OCI-M2 (cell line): Measurements from ENCODE around the gene SAMD4A.

Source experiments
- DNase-seq: peaks from one replicate; lab custom pipeline; 2025; ENCODE audit not compliant: unreplicated experiment; lab: John Stamatoyannopoulos, UW

SAMD4A gene

DNA sequence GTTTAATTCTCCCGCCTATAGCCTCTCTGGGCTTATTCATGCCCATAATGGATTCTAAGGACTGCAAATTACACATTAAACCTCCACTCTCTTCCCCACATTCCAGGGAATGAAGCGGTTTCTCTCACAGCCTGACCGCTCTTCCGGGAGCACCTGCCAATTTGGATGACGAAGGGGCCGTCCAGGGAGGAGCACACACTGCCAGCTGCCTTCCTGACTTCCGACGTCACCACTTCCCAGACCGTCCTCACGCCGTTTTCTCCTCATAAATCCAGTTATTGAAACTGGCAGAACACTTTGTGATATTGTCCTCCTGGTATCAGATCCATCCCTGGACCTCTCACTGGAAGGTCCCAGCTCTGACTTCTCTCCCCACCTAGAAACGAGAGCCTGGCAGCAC lies 248.1 kb downstream of the SAMD4A start:
- no peak for DNase-seq

DNA sequence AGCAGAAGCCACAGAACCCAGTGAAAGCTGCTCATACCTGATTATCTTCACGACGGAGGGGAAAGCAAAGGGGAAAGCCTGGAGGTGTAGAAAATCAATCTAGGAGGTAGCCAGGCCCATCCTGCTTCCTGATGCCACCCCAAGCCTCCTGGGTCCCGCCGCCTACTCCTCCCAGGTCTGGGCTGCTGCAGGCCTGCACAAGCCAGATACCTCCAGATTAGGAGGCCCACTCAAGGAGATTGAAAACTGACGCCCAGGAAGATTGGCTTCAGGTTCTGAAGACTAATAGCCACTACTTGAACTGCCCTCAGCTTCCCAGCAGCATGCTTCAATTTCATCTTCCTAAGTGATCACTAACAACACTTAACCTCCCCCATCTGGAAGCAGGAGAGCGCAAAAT lies 248.6 kb downstream of the SAMD4A start:
- DNase-seq, result no peak

DNA sequence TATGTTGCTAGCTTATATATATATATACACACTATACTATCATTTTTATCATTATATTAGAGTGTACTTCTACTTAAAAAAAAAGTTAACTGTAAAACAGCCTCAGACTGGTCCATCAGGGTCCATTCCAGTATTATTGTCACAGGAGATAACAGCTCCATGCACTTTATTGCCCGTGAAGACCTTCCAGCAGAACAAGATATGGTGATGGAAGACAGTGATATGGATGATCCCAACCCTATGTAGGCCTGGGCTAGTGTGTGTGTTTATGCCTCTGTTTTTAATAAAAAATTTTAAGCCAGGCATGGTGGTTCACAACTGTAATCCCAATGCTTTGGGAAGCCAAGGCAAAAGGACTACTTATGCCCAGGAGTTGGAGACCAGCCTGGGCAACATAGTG lies 249.5 kb downstream of the SAMD4A start:
- no peak for DNase-seq

DNA sequence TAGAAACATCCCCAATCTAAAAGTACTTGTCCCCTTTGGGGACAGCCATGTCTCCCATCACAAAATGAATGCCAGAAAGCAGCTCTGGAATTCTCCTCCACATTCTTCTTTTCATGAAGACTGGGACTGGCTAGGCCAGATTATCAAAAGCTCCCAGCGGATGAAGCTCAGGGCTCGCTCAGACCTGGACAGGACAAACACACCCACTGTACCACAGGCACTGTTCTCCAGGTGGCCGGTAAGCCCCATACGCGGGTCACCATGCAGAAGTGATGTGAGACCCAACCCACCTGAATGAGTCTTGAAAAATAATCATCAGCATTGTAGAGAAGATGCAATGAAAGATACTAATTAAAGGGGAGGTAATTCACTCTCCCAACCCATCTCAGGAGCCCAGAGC lies 250.6 kb downstream of the SAMD4A start:
- DNase-seq, result no peak

DNA sequence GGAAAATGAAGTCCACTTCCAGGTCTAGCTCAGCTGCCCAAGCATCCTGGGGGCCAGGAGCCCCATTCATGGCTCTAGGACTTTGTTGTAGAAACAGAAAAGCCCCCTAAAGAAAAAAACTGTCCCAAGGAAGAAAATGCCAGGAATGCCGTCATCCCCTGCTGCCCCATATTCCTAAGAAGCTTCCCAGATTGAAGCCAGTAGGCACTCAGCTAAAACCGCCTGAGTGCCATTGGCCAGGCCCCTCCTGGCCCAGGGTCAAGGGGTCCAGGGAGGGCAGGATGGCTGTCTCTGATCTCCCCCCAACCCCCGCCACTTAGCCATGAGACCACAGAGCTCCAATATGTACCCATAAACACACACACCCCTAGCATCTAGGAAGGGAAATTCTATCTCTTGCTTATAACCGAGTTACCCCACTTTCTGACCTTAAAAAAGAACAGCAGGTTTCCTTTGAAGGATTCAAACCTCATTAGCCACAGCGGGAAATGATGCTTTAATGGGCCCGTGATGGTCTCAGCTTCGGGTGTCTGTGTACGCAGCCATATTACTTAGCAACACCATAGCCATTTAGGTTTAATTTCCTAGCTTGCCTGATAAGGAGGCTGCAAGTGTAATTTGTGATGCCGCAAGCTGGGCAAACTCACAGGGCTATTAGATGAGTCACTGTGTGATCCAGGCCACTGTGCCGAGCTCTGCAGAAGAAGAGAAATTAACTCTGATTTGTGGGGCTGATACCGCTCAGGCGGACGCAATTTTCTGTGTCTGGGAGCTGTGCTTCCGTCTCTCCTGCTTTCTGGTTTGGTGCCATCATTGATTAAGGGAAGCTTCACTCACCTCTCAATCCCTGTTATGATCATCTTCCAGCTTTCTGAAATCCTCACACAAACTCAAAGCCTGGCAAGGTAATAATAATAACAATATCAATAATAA lies 251.5 kb downstream of the SAMD4A start:
- no peak for DNase-seq

DNA sequence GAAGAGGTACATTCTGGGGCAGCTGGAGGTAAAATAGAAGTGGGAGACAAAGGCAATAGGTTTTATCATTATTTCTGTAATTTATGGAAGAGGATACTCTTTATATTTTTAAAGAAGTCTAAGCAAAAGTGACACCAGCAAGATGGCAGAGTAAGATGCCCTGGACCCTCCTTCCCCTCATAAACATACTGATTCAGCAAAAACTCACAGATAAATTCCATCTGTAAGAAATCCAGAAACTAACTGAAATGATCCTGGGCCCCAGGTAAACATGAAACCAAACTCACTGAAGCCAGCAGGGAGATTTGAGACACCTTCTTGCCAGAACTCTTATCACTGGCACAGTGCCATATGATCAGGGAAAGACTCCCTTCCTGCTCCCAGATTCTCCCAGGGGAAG lies 255.8 kb downstream of the SAMD4A start:
- no peak for DNase-seq

DNA sequence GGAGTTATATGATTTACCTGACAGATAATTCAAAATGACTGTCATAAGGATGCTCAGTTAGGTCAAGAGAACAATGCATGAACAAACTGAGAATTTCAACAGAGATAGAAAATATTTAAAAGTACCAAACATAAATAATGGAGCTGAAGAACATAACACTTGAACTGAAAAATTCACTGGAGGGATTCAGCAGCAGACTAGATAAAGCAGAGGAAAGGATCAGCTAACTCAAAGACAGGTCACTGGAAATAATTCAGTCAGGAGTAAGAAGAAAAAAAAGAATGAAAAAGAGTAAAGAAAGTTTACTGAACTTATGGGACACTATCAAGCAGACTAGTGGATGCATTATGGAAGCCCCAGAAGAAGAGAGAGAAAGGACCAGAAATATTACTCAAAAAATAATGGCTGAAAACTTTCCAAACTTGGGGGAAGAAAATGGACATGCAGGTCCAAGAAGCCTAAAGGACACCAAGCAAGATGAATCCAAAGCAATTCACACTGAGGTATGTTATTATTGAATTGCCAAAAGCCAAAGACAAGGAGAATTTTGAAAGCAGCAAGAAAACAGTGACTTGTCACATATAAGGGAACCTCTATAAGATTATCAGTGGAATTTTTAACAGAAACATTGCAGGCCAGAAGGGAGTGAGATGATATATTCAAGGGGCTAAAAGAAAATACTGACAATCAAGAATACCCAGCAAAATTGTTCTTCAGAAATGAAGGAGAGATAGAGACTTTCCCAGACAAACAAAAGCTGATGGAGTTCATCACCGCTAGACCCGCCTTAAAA lies 257.0 kb downstream of the SAMD4A start:
- no peak for DNase-seq

DNA sequence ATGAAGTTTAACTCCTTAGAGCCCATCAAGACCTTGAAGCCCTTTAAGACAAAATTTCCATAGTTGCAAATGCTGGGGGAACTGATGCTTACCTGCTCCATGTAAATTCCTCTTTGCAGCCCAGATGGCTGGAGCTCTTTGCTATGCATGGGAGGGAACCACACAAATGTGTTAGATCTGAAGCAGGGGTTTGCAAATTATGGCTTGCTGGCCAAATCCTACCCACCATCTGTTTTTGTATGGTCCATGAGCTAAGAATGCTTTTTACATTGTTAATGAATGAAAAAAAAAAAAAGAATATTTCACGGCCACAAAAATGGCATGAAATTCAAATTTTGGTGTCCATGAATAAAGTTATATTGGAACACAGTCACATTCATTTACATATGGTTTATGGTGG lies 261.1 kb downstream of the SAMD4A start:
- DNase-seq, result no peak

DNA sequence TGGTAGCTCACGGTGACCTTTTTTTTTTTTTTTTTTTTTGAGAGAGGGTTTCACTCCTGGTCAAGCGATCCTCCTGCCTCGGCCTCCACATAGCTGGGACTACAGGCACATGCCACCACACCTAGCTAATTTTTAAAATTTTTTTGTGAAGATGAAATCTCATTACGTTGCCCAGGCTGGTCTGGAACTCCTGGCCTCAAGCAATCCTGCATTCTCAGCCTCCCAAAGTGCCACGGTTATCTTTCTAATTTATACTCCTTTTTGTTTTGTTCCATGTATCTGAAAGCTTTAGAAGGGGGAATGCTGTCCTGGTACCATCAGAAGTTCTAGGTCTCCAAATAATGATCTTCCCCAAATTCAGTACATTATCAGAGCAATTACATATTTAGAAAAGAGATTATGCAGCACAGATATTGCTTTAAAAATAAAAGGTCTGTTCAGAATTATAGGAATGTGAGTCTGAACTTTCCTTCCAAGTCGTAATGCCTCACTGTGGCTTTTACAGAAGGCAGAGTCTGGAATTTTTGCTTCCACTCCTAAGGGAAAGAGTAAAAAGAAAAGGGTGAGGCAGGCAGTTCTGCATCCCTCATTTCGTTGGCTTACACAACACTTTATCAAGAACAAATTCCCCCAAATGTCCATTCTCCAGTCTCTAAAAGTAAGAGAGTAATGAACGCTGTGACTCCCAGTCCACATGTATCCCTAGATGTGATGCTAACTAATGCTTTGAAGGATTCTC lies 262.7 kb downstream of the SAMD4A start:
- no peak for DNase-seq

DNA sequence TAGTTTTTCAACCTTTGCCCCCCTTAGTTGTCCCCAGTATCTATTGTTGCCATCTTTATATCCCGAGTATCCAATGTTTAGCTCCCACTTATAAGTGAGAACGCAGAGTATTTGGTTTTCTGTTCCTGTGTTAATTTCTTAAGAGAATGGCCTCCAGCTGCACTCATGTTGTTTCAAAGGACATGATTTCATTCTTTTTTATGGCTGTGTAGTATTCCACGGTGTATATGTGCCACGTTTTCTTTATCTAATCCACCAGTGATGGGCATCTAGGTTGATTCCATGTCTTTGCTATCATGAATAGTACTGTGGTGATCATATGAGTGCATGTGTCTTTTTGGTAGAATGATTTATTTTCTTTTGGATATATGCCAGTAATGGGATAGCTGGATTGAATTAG lies 263.7 kb downstream of the SAMD4A start:
- DNase-seq, result no peak

DNA sequence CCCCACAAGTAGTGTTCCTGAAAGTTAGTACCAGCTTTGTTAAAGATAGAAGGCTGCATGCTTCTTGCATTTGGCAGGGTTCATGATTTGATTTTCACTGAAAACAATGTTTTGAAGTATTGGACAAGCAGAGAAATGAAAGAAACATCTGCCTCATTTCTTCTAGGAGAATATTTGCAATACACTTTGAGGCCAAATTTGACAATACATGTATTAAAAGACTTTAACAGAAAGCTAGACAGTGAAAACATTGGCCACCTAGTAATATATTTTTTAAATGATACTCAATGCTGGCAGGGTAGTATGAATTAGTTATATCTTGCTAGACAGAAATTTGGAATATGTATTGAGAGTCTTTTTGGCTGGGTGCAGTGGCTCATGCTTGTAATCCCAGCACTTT lies 267.2 kb downstream of the SAMD4A start:
- DNase-seq, result no peak

DNA sequence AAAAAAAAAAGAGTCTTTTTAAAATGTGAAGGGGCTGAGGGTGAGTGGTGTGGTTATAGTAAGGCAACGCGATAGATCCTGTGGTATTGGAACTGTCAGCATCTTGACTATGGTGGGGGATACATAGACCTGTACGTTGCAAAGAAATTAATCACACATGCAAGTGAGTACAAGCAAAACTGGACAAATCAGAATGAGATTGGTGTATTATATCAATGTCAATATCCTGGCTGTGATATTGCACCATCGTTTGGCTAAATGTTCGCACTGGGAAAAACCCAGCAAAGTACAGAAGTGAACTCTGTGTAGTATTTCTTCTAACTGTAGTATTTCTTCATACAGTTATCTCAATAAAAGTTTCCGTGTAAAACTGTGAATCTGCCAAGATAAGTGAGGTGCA lies 267.8 kb downstream of the SAMD4A start:
- DNase-seq, result no peak

DNA sequence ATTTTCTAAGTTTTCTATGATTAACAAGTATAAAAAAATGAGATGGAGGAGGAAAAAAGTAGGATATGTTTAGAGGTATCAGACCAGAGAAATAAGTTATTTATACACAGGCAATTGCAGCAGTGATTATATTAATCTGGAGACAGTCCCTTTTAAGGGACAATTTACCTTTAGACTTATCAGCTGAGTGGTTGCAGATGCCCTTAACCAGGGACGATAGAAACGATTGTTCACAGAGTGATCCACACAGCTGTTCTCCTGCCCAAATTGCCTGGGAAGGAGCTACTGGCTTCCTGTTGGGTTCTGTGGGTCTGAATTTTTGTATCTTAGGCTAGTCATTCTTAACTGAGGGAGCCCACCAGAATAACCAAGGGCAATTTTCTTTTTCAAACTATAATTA lies 269.3 kb downstream of the SAMD4A start:
- no peak for DNase-seq

DNA sequence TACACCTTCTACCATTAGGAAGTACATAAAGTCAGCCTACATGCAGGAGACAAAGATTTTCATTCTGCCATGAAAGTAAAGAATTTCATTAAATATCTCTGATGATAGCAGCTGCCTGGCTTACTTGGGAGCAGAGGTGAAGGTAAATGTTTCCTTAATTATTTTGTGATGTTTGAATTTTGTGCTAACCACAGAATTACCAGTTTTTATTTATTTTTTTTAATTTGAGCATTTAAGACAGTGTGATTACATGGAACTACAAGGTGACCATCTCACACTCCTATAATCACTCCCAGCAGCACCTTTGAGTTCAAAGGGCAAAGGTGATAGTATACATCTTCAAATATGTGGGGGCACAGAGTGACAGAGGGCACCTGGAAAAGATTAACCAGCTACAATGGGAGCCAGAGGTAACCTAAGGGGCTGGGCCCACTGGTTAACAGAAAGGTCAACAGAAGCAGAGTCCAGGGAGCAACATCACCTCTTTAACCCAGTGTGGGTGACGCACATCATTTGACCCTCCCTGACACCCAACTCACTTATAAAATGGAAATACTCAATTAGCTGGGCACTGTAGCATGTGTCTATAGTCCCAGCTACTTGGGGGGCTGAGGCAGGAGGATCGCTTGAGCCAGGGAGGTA lies 270.7 kb downstream of the SAMD4A start:
- DNase-seq, result no peak

DNA sequence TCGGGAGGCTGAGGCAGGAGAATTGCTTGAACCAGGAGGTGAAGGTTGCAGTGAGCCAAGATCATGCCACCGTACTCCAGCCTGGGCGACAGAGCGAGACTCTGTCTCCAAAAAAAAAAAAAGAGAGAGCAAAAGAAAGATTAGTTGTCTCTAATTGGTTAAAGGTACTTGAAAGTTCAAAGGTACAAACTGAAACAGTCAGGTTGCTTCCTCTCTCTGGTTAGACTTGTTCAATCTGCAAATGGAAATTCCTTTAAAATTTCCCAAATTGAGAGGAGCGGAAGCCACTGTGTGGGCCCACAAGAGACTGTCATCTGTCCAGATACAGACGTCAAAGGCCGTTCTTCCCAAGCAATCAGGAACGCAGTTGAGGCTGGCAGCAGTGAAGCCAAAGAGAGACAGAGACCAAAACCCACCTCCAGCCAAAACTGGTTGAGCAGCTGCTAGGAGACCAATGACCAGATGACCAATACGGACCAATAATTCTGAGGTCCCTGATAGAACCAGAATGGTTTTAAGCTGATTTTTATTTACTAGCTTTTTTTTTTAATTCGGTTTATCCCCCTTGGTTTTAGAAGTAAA lies 272.1 kb downstream of the SAMD4A start:
- DNase-seq, result no peak

DNA sequence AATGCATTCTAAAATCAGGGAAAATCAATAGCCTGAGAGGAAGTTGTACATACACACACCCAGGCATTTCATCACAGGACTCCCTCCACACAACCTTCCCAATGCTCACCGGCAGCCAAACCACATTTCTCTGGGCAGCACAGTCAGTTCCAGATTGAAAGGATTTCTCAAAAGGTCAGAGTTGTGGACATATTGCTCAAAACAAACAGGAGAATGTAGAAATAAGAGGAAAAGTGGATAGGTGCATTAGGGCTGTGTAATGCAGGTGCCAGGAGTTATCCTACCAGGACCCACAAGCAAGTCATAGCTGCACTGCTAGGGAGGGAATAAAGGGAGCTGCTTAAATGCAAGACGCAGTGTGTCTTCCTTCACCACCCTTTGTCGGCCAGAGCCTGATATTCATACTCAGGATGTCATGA lies 272.8 kb downstream of the SAMD4A start:
- no peak for DNase-seq

DNA sequence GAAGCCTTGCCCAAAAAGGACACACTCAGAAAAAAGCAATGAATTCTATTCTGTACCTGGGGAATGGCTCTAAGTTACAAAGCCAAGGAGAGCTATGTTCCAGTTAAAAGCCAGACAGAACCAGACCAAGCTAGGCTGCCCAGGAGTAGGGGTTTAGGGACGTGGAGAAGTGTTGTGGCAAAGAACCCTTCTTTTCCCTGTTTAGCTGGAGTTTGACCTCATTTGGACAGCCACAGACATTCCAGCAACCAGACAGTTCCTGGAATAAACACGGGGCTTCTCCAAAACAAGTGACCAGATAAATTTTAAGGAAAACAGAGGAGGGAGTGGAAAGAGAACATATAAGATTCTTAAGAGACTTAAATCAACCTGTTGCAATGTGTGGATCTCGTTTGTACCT lies 273.4 kb downstream of the SAMD4A start:
- no peak for DNase-seq

DNA sequence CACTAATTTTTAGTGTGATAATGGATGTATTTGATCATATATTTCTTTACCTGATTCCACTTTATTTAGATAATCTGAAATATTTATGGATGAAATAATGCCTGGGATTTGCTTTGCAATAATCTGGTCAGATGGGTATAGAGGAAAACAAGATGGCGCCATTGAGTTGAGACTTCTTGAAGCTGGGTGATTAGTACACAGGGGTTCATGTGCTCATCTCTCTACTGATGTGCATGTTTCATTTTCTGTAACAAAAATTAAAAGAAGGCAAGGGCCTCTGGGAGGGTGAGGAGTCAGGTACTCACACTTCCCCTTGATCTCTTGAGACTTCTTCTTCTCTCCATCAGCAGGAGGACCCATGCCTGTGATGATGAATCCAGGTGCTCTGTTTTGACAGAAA lies 273.9 kb downstream of the SAMD4A start:
- no peak for DNase-seq
